GM12801 (cell line): Measurements from ENCODE around the gene GHDC.

Source experiments
- TF ChIP-seq, protein P1 (sequence below): IDR thresholded peaks from one replicate; pipeline ENCODE4 v1.5.1; 2011; ENCODE audit warnings: control low read depth; ENCODE audit not compliant: insufficient read length; ENCODE audit errors: extremely low read depth

GHDC gene

GRCh38 chr17:42174126-42174783 is 20.0 kb downstream of the GHDC start:
- TF ChIP-seq, protein P1, sequence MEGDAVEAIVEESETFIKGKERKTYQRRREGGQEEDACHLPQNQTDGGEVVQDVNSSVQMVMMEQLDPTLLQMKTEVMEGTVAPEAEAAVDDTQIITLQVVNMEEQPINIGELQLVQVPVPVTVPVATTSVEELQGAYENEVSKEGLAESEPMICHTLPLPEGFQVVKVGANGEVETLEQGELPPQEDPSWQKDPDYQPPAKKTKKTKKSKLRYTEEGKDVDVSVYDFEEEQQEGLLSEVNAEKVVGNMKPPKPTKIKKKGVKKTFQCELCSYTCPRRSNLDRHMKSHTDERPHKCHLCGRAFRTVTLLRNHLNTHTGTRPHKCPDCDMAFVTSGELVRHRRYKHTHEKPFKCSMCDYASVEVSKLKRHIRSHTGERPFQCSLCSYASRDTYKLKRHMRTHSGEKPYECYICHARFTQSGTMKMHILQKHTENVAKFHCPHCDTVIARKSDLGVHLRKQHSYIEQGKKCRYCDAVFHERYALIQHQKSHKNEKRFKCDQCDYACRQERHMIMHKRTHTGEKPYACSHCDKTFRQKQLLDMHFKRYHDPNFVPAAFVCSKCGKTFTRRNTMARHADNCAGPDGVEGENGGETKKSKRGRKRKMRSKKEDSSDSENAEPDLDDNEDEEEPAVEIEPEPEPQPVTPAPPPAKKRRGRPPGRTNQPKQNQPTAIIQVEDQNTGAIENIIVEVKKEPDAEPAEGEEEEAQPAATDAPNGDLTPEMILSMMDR, result no peak

- TF ChIP-seq, protein P1, result no peak
Observed at GRCh38 chr17:42171831-42172230, 22.5 kb downstream of the GHDC start.

GRCh38 chr17:42169351-42169750 is 24.9 kb downstream of the GHDC start:
- TF ChIP-seq, protein P1, result no peak

DNA sequence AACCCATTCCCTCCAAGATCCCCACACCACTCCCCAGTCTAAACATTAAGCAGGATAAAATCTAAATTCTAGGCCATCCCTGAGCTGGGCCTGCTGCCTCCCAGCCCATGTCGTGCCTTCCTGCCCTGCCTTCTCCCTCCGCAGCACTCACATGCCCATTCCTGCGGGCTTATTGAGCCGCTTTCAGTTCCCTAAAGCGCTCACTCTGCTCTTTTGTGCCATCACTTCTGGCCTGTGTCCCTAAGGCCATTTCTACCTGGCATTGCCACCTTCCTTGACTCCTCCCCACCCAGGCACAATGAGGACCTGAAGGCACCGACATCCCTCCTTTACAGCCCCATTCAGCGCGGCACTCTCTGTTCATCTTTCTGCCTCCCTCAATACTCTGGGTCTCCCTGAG is 26.5 kb downstream of the GHDC start:
- TF ChIP-seq, protein P1, result no peak

DNA sequence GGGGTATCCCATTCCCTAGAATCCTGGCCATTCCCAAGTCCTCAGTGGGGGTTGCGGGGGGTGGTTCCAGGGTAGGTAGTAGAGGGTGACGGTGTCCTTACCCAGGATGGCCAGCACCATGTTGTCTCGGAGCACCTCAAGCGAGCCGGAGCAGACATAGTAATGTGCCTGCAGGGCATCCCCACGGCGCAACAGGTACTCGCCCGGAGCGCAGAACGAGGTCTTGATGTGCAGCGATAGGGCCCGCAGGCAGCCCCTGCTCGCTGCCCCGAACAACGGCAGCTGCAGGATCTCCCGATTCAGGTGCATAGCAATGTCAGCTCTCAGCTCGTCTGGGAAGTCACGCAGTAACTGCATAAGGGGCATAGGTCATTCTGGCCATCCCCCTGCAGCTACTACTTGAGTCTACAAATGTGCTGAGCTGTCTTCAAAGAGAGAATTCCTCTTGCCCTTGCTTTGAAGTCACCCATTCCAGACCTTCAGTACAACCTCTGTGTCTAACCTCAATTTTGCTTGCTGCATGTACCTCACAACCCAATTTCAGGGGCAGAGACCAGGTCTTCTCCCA is 28.0 kb downstream of the GHDC start:
- TF ChIP-seq, protein P1, result no peak

DNA sequence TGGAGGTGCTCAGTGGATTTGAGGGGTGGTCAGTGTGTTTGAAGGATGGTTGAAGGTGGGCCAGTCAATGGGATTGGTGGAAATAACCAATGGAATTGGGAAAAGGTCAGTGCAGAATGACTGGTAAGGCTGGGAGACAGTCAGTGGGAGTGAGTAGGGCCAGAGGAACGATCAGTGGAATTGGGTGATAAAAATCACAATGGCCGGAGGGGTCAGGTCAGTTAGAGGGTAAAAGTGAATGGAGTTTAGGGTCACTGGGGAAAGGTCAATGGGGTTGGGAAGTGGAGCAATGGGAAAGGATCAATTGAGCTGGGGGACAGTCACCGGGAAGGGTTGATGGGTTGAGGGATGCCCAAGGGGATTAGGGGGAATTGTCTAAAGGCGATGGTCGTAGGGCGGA is 28.5 kb downstream of the GHDC start:
- TF ChIP-seq, protein P1, result no peak

- TF ChIP-seq, protein P1, result no peak
Observed at GRCh38 chr17:42163696-42164407, 30.4 kb downstream of the GHDC start.
